Mammary epithelial cell (primary cell): ENCODE data around the gene UNC45A.

Source experiments
- CTCF ChIP-seq, 2 donors: IDR thresholded peaks in 1 of 2; conservative IDR thresholded peaks in 1 of 2; 2 replicates each; pipeline ENCODE4 v1.5.1; 2011 to 2012; ENCODE audit warnings: inconsistent platforms in 2 of 2, low read length in 2 of 2, mild to moderate bottlenecking in 2 of 2, control low read depth in 1 of 2, low read depth in 1 of 2; ENCODE audit not compliant: insufficient read depth in 1 of 2; ENCODE audit errors: extremely low read depth in 1 of 2
- EZH2 ChIP-seq: IDR thresholded peaks from 2 replicates; pipeline ENCODE4 v1.6.1; 2012; ENCODE audit warnings: low read length, inconsistent platforms, borderline replicate concordance

DNA sequence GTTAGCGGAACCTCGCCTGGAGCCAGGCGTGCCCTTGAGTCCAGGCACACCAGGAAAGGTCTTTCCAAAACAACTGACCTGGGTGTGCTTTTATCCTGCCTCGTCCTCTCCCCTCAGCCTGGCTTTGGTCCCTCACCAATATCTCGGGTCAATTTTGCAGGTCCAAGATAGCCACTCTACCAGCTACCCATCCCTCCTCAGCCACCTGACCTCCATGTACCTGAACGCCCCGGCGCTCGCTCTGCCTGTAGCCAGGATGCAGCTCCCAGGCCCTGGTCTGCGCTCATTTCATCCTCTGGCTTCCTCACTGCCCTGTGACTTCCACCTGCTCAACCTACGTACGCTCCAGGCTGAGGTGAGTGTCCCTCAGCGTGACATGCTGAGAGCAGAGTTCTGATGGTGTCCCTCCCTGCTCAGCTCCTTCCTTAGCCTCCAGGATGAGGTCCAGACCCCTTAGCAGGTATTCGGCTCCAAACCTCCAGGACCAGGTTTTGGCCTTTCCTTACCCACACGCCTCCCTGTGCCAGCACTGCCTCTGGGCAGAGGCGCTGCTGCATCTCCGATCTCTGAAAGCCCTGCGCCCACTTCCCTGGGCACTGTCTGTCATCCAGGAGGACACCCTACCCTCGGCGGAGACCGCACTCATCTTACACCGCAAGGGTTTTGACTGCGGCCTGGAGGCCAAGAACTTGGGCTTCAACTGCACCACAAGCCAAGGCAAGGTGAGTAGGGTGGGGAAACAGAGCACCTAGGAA, 16.9 kb upstream of the UNC45A start:
- TF ChIP-seq CTCF (conservative IDR thresholded peaks at IDR 0.05 in 1 of 2, IDR thresholded peaks at IDR 0.05 in 1 of 2; ENCODE audit: extremely low read depth in 1 of 2, insufficient read depth in 1 of 2, low read depth in 1 of 2, low read length in 2 of 2) (no peak), EZH2 (no peak)
